KMS-11 (cell line): ENCODE data around the gene TSPAN5.

Experiments used
- H2AFZ ChIP-seq: fragments of 200-600 bp; sonication (generic); 2 replicates; pipeline ENCODE4 v1.6.1; 2016; ENCODE audit warnings: antibody characterized with exemption, mixed run types, low read depth
- H3K27ac ChIP-seq: fragments of 200-600 bp; sonication (generic); 2 replicates; pipeline ENCODE4 v1.6.1; 2016; ENCODE audit warnings: mild to moderate bottlenecking, mixed run types
- H3K27me3 ChIP-seq: fragments of 200-600 bp; sonication (generic); 2 replicates; pipeline ENCODE4 v1.6.1; 2017; ENCODE audit warnings: mild to moderate bottlenecking, low read depth, mixed run types, moderate library complexity; ENCODE audit not compliant: insufficient read depth
- H3K36me3 ChIP-seq: fragments of 200-600 bp; sonication (generic); 2 replicates; pipeline ENCODE4 v1.6.1; 2017; ENCODE audit warnings: mild to moderate bottlenecking, mixed run types; ENCODE audit not compliant: insufficient read depth
- H3K4me1 ChIP-seq: fragments of 200-600 bp; sonication (generic); 2 replicates; pipeline ENCODE4 v1.6.1; 2016; ENCODE audit warnings: mild to moderate bottlenecking, low read depth, mixed run types; ENCODE audit not compliant: poor library complexity, severe bottlenecking
- H3K4me2 ChIP-seq: fragments of 200-600 bp; sonication (generic); 2 replicates; pipeline ENCODE4 v1.7.0; 2016; ENCODE audit warnings: mild to moderate bottlenecking, mixed run types
- H3K4me3 ChIP-seq: fragments of 200-600 bp; sonication (generic); IDR thresholded peaks from 2 replicates; pipeline ENCODE4 v1.6.1; 2017; ENCODE audit warnings: low read depth, low read length, mixed read lengths; ENCODE audit not compliant: insufficient read depth
- H3K79me2 ChIP-seq: fragments of 200-600 bp; sonication (generic); 2 replicates; pipeline ENCODE4 v1.6.1; 2016; ENCODE audit warnings: low read depth, mixed run types; ENCODE audit not compliant: insufficient read depth
- H3K9ac ChIP-seq: fragments of 200-600 bp; sonication (generic); 2 replicates; pipeline ENCODE4 v1.6.1; 2016; ENCODE audit warnings: mild to moderate bottlenecking, mixed run types
- H4K20me1 ChIP-seq: fragments of 200-600 bp; sonication (generic); 2 replicates; pipeline ENCODE4 v1.6.1; 2016; ENCODE audit warnings: mild to moderate bottlenecking, mixed run types; ENCODE audit not compliant: insufficient read depth
- CTCF ChIP-seq: fragments of 200-600 bp; sonication (generic); conservative IDR thresholded peaks from 2 replicates; pipeline ENCODE4 v1.6.1; 2017; ENCODE audit warnings: low read depth, mild to moderate bottlenecking, antibody characterized with exemption, low read length, moderate library complexity, mixed read lengths

The TSPAN5 gene

GRCh38 chr4:98618680-98619079 is 39.7 kb downstream of the TSPAN5 start:
- Histone ChIP-seq H3K27me3 (no peaks in the 10 kb centered on the region), H3K79me2 (0 out of 2 replicates have a peak, but pooled peaks cover 5% of the 10 kb centered on the region), H3K9ac (no peak overlapping the region), H3K4me3 (no peak overlapping the region), H3K4me1 (no peaks in the 10 kb centered on the region), H3K36me3 (no peaks in the 10 kb centered on the region), H2AFZ (no peak overlapping the region), H3K27ac (no peak overlapping the region), H3K4me2 (no peak overlapping the region), H4K20me1 (no peaks in the 10 kb centered on the region)
- no peak for TF ChIP-seq CTCF

GRCh38 chr4:98617358-98618047 is 40.9 kb downstream of the TSPAN5 start:
- H3K4me3 ChIP-seq: no peak overlapping the region
- H4K20me1 ChIP-seq: no peaks in the 10 kb centered on the region
- no peaks in the 10 kb centered on the region for H3K36me3 ChIP-seq
- TF ChIP-seq CTCF: no peak
- no peak overlapping the region for H3K27ac ChIP-seq
- H3K4me2 ChIP-seq: no peak overlapping the region
- H2AFZ ChIP-seq: no peak overlapping the region
- H3K9ac ChIP-seq: no peak overlapping the region
- 0 out of 2 replicates have a peak, but pooled peaks cover 5% of the 10 kb centered on the region for H3K79me2 ChIP-seq
- no peaks in the 10 kb centered on the region for H3K27me3 ChIP-seq
- H3K4me1 ChIP-seq: no peaks in the 10 kb centered on the region

- no peak overlapping the region for H3K4me2 ChIP-seq
- TF ChIP-seq CTCF: no peak
- no peaks in the 10 kb centered on the region for H4K20me1 ChIP-seq
- no peaks in the 10 kb centered on the region for H3K4me1 ChIP-seq
- 0 out of 2 replicates have a peak, but pooled peaks cover 5% of the 10 kb centered on the region for H3K79me2 ChIP-seq
- no peak overlapping the region for H3K4me3 ChIP-seq
- H2AFZ ChIP-seq: no peak overlapping the region
- no peaks in the 10 kb centered on the region for H3K36me3 ChIP-seq
- no peak overlapping the region for H3K27ac ChIP-seq
- H3K9ac ChIP-seq: no peak overlapping the region
- no peaks in the 10 kb centered on the region for H3K27me3 ChIP-seq
These were observed 42.4 kb downstream of the TSPAN5 start for GRCh38 chr4:98615991-98616390.

- Histone ChIP-seq H3K4me3 (no peak overlapping the region), H3K36me3 (no peaks in the 10 kb centered on the region), H3K79me2 (0 out of 2 replicates have a peak, but pooled peaks cover 5% of the 10 kb centered on the region), H3K4me2 (no peak overlapping the region), H3K27me3 (no peaks in the 10 kb centered on the region), H3K4me1 (no peaks in the 10 kb centered on the region), H3K27ac (no peak overlapping the region), H2AFZ (no peak overlapping the region), H4K20me1 (no peaks in the 10 kb centered on the region), H3K9ac (no peak overlapping the region)
- no peak for TF ChIP-seq CTCF
These were observed 43.7 kb downstream of the TSPAN5 start for GRCh38 chr4:98614662-98615061.
